GM19452 (cell line): ENCODE data around the gene TPH2.

Source experiments
- ATAC-seq: cut with Tn5 transposase; IDR thresholded peaks from one replicate; pipeline ENCODE4 v1.9.1; 2021; ENCODE audit not compliant: unreplicated experiment

TPH2 gene

GRCh38 chr12:72030277-72030676 lies 91.6 kb downstream of the TPH2 start:
- no peak for ATAC-seq

- ATAC-seq = no peak
These were observed 92.4 kb downstream of the TPH2 start for GRCh38 chr12:72031066-72031465.

- no peak for ATAC-seq
These were observed 95.3 kb downstream of the TPH2 start for GRCh38 chr12:72033991-72034390.

- ATAC-seq = no peak
These were observed 97.0 kb downstream of the TPH2 start for GRCh38 chr12:72035625-72036024.

- no peak for ATAC-seq
These were observed 97.7 kb downstream of the TPH2 start for GRCh38 chr12:72036393-72036792.

GRCh38 chr12:72037006-72037795 lies 98.6 kb downstream of the TPH2 start:
- ATAC-seq = no peak

GRCh38 chr12:72041811-72042210 lies 103.2 kb downstream of the TPH2 start:
- no peak for ATAC-seq

- ATAC-seq = no peak
These were observed 115.0 kb downstream of the TPH2 start for GRCh38 chr12:72053604-72054003.

GRCh38 chr12:72054511-72054910 lies 115.9 kb downstream of the TPH2 start:
- no peak for ATAC-seq

GRCh38 chr12:72057330-72057914 lies 118.8 kb downstream of the TPH2 start:
- ATAC-seq = no peak

- no peak for ATAC-seq
These were observed 124.4 kb downstream of the TPH2 start for GRCh38 chr12:72063073-72063472.

- no peak for ATAC-seq
These were observed 132.4 kb downstream of the TPH2 start for GRCh38 chr12:72071030-72071429.

- ATAC-seq = no peak
These were observed 134.1 kb downstream of the TPH2 start for GRCh38 chr12:72072592-72073212.

GRCh38 chr12:72074065-72074464 lies 135.4 kb downstream of the TPH2 start:
- no peak for ATAC-seq

GRCh38 chr12:72074956-72075355 lies 136.3 kb downstream of the TPH2 start:
- no peak for ATAC-seq

GRCh38 chr12:72075401-72075800 lies 136.8 kb downstream of the TPH2 start:
- ATAC-seq = no peak

- no peak for ATAC-seq
These were observed 137.4 kb downstream of the TPH2 start for GRCh38 chr12:72075891-72076557.

- ATAC-seq = no peak
These were observed 137.9 kb downstream of the TPH2 start for GRCh38 chr12:72076558-72076915.

- ATAC-seq = no peak
These were observed 138.6 kb downstream of the TPH2 start for GRCh38 chr12:72077111-72077820.

GRCh38 chr12:72081777-72082176 lies 143.1 kb downstream of the TPH2 start:
- no peak for ATAC-seq
